MM.1S (cell line): Measurements from ENCODE around the gene POU4F3.

ENCODE experiments used
- DNase-seq: peaks from one replicate; pipeline ENCODE4 v3.0.0-alpha.2; 2015
- H2AFZ ChIP-seq: fragments of 300-600 bp; sonication (generic); 2 replicates; pipeline ENCODE4 v1.6.0; 2016; ENCODE audit warnings: antibody characterized with exemption, low read length
- H3F3A ChIP-seq: fragments of 300-600 bp; sonication (generic); 2 replicates; pipeline ENCODE4 v1.6.1; 2016; ENCODE audit warnings: mild to moderate bottlenecking, antibody characterized with exemption, low read length, moderate library complexity, mixed read lengths; ENCODE audit not compliant: insufficient read depth
- H3K27ac ChIP-seq: fragments of 300-600 bp; sonication (generic); 2 replicates; pipeline ENCODE4 v1.5.1; 2016; ENCODE audit warnings: mild to moderate bottlenecking, low read length
- H3K27me3 ChIP-seq: fragments of 300-600 bp; sonication (generic); replicated peaks from 2 replicates; pipeline ENCODE4 v1.6.0; 2016; ENCODE audit warnings: low read length; ENCODE audit not compliant: insufficient read depth
- H3K36me3 ChIP-seq: fragments of 300-600 bp; sonication (generic); replicated peaks from 2 replicates; pipeline ENCODE4 v1.6.1; 2016; ENCODE audit warnings: mild to moderate bottlenecking, low read length, mixed read lengths; ENCODE audit not compliant: insufficient read depth
- H3K4me1 ChIP-seq: fragments of 300-600 bp; sonication (generic); 2 replicates; pipeline ENCODE4 v1.6.1; 2016; ENCODE audit warnings: low read length, mixed read lengths
- H3K4me2 ChIP-seq: fragments of 300-600 bp; sonication (generic); 2 replicates; pipeline ENCODE4 v1.6.0; 2016; ENCODE audit warnings: low read depth, low read length
- H3K4me3 ChIP-seq: fragments of 300-600 bp; sonication (generic); 2 replicates; pipeline ENCODE4 v1.5.1; 2016; ENCODE audit warnings: low read length, mixed read lengths
- H3K79me2 ChIP-seq: fragments of 300-600 bp; sonication (generic); 2 replicates; pipeline ENCODE4 v1.6.1; 2016; ENCODE audit warnings: mixed run types, low read length, mixed read lengths
- H3K9ac ChIP-seq: fragments of 300-600 bp; sonication (generic); 2 replicates; pipeline ENCODE4 v1.6.1; 2016; ENCODE audit warnings: low read length, mixed read lengths
- H3K9me2 ChIP-seq: fragments of 300-600 bp; sonication (generic); replicated peaks from 2 replicates; pipeline ENCODE4 v1.6.1; 2016; ENCODE audit warnings: mild to moderate bottlenecking, low read length, mixed read lengths; ENCODE audit not compliant: insufficient read depth
- H3K9me3 ChIP-seq: fragments of 300-600 bp; sonication (generic); replicated peaks from 2 replicates; pipeline ENCODE4 v1.6.1; 2016; ENCODE audit warnings: mild to moderate bottlenecking, low read length, mixed read lengths; ENCODE audit not compliant: insufficient read depth
- H4K20me1 ChIP-seq: fragments of 300-600 bp; sonication (generic); 2 replicates; pipeline ENCODE4 v1.6.1; 2016; ENCODE audit warnings: mild to moderate bottlenecking, low read length, moderate library complexity, mixed read lengths; ENCODE audit not compliant: insufficient read depth
- EZH2 ChIP-seq: fragments of 300-600 bp; sonication (generic); optimal IDR thresholded peaks from 2 replicates; pipeline ENCODE3; 2017; ENCODE audit warnings: low read depth, mild to moderate bottlenecking, antibody characterized with exemption, low read length, mixed read lengths
- EZH2phosphoT487 ChIP-seq: fragments of 300-600 bp; sonication (generic); IDR thresholded peaks from 2 replicates; pipeline ENCODE4 v1.6.1; 2018; ENCODE audit warnings: antibody characterized with exemption, low read length
- TF ChIP-seq, protein P1 (sequence below): fragments of 300-600 bp; sonication (generic); IDR thresholded peaks from 2 replicates; pipeline ENCODE4 v1.5.1; 2016; ENCODE audit warnings: antibody characterized with exemption, low read length, mixed read lengths

The POU4F3 gene

DNA sequence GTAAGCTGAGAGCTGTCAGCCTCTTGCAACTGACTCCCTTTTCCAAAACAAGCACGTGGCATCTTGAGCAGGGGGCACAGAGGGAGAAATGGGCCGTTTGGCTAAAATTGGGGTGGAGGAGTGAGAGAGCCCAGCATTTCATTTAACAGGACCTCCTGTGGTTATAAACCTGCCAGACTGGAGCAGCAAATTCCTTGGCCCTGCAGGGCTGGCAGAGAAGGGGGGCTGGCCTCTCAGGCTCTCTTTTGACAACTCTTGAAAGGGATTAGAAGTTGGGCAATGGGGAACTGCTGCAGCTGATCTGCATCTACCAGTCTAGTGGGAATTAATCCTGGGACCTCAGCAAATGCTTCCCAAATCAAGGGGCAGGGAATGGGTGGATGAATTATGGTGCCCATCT lies 7.2 kb upstream of the POU4F3 start:
- no peak overlapping the region for H3K4me3 ChIP-seq
- H4K20me1 ChIP-seq, result no peaks in the 10 kb centered on the region
- H3K79me2 ChIP-seq, result no peaks in the 10 kb centered on the region
- H3K9me3 ChIP-seq, result no peaks in the 10 kb centered on the region
- no peaks in the 10 kb centered on the region for H3K4me1 ChIP-seq
- H3K27me3 ChIP-seq, result no peaks in the 10 kb centered on the region
- TF ChIP-seq EZH2, result no peak
- TF ChIP-seq, protein P1, sequence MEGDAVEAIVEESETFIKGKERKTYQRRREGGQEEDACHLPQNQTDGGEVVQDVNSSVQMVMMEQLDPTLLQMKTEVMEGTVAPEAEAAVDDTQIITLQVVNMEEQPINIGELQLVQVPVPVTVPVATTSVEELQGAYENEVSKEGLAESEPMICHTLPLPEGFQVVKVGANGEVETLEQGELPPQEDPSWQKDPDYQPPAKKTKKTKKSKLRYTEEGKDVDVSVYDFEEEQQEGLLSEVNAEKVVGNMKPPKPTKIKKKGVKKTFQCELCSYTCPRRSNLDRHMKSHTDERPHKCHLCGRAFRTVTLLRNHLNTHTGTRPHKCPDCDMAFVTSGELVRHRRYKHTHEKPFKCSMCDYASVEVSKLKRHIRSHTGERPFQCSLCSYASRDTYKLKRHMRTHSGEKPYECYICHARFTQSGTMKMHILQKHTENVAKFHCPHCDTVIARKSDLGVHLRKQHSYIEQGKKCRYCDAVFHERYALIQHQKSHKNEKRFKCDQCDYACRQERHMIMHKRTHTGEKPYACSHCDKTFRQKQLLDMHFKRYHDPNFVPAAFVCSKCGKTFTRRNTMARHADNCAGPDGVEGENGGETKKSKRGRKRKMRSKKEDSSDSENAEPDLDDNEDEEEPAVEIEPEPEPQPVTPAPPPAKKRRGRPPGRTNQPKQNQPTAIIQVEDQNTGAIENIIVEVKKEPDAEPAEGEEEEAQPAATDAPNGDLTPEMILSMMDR, result no peak
- TF ChIP-seq EZH2phosphoT487, result no peak
- DNase-seq, result no peak
- no peaks in the 10 kb centered on the region for H3F3A ChIP-seq
- no peaks in the 10 kb centered on the region for H3K9me2 ChIP-seq
- H3K4me2 ChIP-seq, result no peak overlapping the region
- no peak overlapping the region for H2AFZ ChIP-seq
- H3K9ac ChIP-seq, result no peak overlapping the region
- no peak overlapping the region for H3K27ac ChIP-seq
- no peaks in the 10 kb centered on the region for H3K36me3 ChIP-seq

DNA sequence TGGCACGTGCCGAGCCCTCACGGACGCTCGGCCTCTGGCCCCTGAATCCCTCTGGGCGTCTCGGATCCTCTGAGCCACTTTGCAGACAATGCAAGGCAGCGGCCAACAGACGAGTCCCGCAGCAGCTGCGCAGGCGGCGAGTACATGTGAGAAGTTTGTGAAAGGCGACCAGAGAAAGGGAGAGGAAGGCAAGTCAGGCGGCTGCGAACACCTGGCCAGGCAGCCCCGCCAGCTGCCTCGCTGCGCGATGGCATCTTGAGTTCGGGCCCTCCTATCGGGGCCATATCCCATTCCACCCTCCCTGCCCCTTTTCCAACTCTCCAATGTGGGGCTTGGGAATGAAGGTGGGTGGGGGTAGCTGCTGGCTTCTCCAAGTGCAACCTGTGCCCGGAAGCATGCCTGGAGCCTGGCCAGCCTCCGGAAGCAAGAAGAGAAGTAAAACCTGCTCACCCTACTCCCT lies 4.5 kb upstream of the POU4F3 start:
- DNase-seq, result no peak
- Histone ChIP-seq H3F3A (no peaks in the 10 kb centered on the region), H4K20me1 (no peaks in the 10 kb centered on the region), H3K27ac (no peak overlapping the region), H3K79me2 (no peaks in the 10 kb centered on the region), H3K4me2 (no peak overlapping the region), H3K4me1 (no peaks in the 10 kb centered on the region), H3K9ac (no peak overlapping the region), H3K9me2 (no peaks in the 10 kb centered on the region), H3K4me3 (no peak overlapping the region), H3K27me3 (peaks cover 14% of the 10 kb centered on the region), H3K9me3 (no peaks in the 10 kb centered on the region), H2AFZ (no peak overlapping the region), H3K36me3 (no peaks in the 10 kb centered on the region)
- TF ChIP-seq EZH2, result no peak
- no peak for TF ChIP-seq EZH2phosphoT487
- TF ChIP-seq, protein P1, result no peak

DNA sequence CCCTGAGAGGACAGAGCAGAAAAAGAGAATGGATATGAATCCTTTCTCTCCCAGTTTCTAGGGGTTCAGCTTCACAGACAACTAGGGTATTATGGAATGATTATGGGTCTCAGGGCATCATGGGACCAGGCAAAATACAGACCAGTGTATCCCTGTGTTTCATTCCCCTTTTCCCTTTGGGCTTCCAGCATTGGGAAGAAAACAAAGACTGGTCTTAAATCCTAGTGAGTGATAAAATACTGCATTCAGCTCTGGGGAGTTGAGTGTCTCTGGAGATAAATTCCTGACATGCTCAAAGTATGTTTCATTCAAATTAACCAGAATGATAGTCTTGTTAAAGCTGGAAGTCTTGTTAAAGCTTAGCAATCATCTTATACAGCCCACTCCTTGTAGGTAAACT lies 2.4 kb upstream of the POU4F3 start:
- Histone ChIP-seq H3K4me2 (no peak overlapping the region), H3F3A (no peaks in the 10 kb centered on the region), H3K36me3 (no peaks in the 10 kb centered on the region), H2AFZ (no peak overlapping the region), H3K27me3 (peaks cover 16% of the 10 kb centered on the region), H3K4me3 (no peak overlapping the region), H3K9me2 (no peaks in the 10 kb centered on the region), H3K9me3 (no peaks in the 10 kb centered on the region), H3K4me1 (no peaks in the 10 kb centered on the region), H3K9ac (no peak overlapping the region), H3K27ac (no peak overlapping the region), H3K79me2 (no peaks in the 10 kb centered on the region), H4K20me1 (no peaks in the 10 kb centered on the region)
- no peak for DNase-seq
- TF ChIP-seq EZH2 (no peak), EZH2phosphoT487 (no peak)
- TF ChIP-seq, protein P1, result no peak
